HFFc6 (cell line): Measurements from ENCODE around the gene STK25. TPM values are rescaled to one million over a fixed set of nuclear protein-coding genes. Genes with fewer than 3 reads are reported as not detected.

Experiments used
- DNase-seq: peaks from one replicate; pipeline ENCODE4 v3.0.0-alpha.2; 2018
- H3K27ac Mint-ChIP-seq: 2 replicates; pipeline ENCODE4 v1.8.0; 2020; ENCODE audit warnings: mild to moderate bottlenecking, mixed read lengths
- H3K27me3 Mint-ChIP-seq: 2 replicates; pipeline ENCODE4 v1.8.0; 2021; ENCODE audit warnings: mild to moderate bottlenecking, moderate library complexity, mixed read lengths; ENCODE audit not compliant: insufficient read depth
- H3K36me3 Mint-ChIP-seq: 2 replicates; pipeline ENCODE4 v1.8.0; 2021; ENCODE audit warnings: low read depth, mixed read lengths
- H3K4me1 Mint-ChIP-seq: 2 replicates; pipeline ENCODE4 v1.8.0; 2020; ENCODE audit warnings: low read depth, mixed read lengths
- H3K4me3 Mint-ChIP-seq: 2 replicates; pipeline ENCODE4 v1.8.0; 2020; ENCODE audit warnings: mild to moderate bottlenecking, moderate library complexity, mixed read lengths
- H3K9me3 Mint-ChIP-seq: 2 replicates; pipeline ENCODE4 v1.8.0; 2020; ENCODE audit warnings: mild to moderate bottlenecking, mixed read lengths
- CTCF ChIP-seq: fragments of 200-600 bp; sonication (generic); IDR thresholded peaks from 2 replicates; pipeline ENCODE4 v1.5.0; 2021; ENCODE audit warnings: antibody characterized with exemption, mild to moderate bottlenecking
- total RNA-seq, 6 experiments: library from RNA; stranded (reverse); fragmentation: NEBNext Ultra II Directional; extraction: Animal tissue kit (Norgen Biotek cat#: 25700); gene quantifications; 2 replicates in 1 of 6; 3 replicates in 5 of 6; pipeline ENCODE4 v1.2.3, GENCODE V29; 2021

Gene STK25
- total RNA-seq, 6 experiments from 2014 or later: 129 to 159 (median 150) TPM

GRCh38 chr2:241491549-241492173 is 16.7 kb downstream of the STK25 start:
- no peak for TF ChIP-seq CTCF
- Mint-ChIP-seq H3K9me3 (no peaks in the 10 kb centered on the region), H3K27ac (no peak overlapping the region), H3K36me3 (peaks cover 10% of the 10 kb centered on the region; the same call in 1 of the 2 replicates), H3K4me3 (no peak overlapping the region), H3K4me1 (peaks cover 10% of the 10 kb centered on the region), H3K27me3 (peaks cover 1% of the 10 kb centered on the region)
- no peak for DNase-seq

- no peak for DNase-seq
- Mint-ChIP-seq H3K27ac (peak overlapping the region; percentile 61; the same call in 1 of the 2 replicates), H3K27me3 (peaks cover 1% of the 10 kb centered on the region), H3K4me1 (peaks cover 10% of the 10 kb centered on the region), H3K9me3 (no peaks in the 10 kb centered on the region), H3K36me3 (peaks cover 10% of the 10 kb centered on the region; the same call in 1 of the 2 replicates), H3K4me3 (no peak overlapping the region; the same call in 1 of the 2 replicates)
- TF ChIP-seq CTCF: no peak
These were observed 17.4 kb downstream of the STK25 start for GRCh38 chr2:241490825-241491506.

GRCh38 chr2:241489733-241490680 is 18.4 kb downstream of the STK25 start:
- Mint-ChIP-seq H3K4me1 (peaks cover 10% of the 10 kb centered on the region), H3K27ac (peak overlapping the region; percentile 61; the same call in 1 of the 2 replicates), H3K9me3 (no peaks in the 10 kb centered on the region), H3K4me3 (no peak overlapping the region), H3K36me3 (peaks cover 7% of the 10 kb centered on the region; the same call in 1 of the 2 replicates), H3K27me3 (peaks cover 1% of the 10 kb centered on the region)
- no peak for TF ChIP-seq CTCF
- DNase-seq: peak; percentile 52

GRCh38 chr2:241489088-241489487 is 19.3 kb downstream of the STK25 start:
- no peak for DNase-seq
- Mint-ChIP-seq H3K9me3 (no peaks in the 10 kb centered on the region), H3K27ac (no peak overlapping the region), H3K36me3 (peaks cover 4% of the 10 kb centered on the region; the same call in 1 of the 2 replicates), H3K4me1 (peaks cover 10% of the 10 kb centered on the region), H3K27me3 (peaks cover 3% of the 10 kb centered on the region), H3K4me3 (no peak overlapping the region)
- no peak for TF ChIP-seq CTCF

- H3K4me3 Mint-ChIP-seq: no peak overlapping the region
- H3K36me3 Mint-ChIP-seq: no peaks in the 10 kb centered on the region
- no peaks in the 10 kb centered on the region for H3K9me3 Mint-ChIP-seq
- peaks cover 3% of the 10 kb centered on the region for H3K4me1 Mint-ChIP-seq
- no peak overlapping the region for H3K27ac Mint-ChIP-seq
- DNase-seq: no peak
- TF ChIP-seq CTCF: no peak
- peaks cover 3% of the 10 kb centered on the region; the same call in 1 of the 2 replicates for H3K27me3 Mint-ChIP-seq
These were observed 23.0 kb downstream of the STK25 start for GRCh38 chr2:241485172-241485911.
